Fibroblast of peridontal ligament (primary cell): ENCODE data around the gene PNPLA1.

Experiments used
- DNase-seq: peaks from one replicate; pipeline ENCODE4 v3.0.0-alpha.2; 2010; ENCODE audit errors: extremely low read depth

The PNPLA1 gene

DNA sequence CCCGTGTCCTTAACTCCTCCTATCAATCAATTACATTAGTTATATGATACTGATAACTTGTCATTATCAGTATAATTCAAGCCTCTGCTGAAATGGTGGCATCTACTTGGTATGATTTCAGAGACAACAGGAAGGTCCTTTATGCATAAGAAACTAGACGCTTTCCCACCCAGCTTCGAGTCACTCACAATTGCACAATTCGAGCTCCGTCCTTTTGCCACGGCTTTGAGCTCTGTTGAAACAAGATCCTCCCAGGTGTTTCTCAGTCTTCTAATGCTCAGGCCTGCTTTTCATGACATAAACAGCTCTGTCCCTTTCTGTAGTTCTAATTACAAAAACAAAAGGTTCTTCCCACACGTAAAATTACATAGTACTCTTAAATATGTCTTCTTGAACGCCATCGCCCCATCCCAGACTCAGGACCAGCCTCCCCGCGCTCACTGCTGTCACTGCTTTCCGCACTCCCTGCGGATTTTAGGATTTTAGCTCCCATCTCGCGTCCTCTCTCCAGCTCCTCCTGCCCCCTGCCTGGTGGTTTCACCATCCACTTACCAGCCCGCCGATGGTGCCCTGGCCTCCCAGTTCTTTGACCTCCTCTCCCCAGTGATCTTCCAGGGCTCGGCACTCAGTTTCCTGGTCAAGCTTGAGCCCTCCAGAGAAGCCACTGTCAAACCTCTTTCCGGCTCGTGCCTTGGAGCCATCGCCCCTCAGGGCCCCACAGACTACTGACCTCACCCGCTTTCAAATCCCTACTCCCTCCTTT, 23.2 kb upstream of the PNPLA1 start:
- DNase-seq: no peak

DNA sequence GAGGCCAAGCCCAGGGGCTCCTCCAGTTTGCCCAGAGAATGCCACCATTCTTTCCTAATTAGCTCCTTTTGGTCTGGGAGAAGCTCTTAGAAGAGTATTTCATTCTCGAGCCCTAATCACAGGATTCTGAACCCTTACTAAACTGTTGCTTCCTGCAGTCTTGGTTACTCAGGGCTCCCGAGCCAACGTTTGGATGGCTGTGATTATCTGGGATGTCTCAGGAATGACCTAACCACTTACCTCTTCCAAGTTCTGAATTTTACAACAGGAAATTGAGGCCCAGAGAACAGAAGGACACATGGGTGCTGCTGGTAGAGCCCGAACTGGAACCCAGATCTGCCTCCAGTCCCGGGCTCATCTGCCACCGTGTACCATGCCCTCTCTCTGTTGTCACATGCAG, 22.2 kb upstream of the PNPLA1 start:
- no peak for DNase-seq

DNA sequence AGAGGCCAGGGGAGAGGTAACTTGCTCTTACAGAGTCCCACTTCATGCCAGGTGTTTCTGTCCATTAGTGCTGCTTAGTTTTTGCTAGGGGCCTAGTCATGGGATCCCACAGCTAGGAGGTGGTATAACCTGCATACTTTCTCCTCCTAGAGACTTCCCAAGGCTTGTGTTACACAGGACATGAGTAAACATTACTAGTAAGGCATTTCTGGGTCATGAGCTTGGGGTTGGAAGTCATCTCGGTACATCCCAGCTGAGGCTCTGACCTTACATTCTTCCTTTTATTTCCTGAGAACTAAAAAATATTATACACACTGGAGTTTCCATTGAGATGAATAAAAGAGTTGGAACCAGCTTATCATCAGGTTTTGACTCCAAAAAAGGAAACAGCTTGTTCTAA, 20.9 kb upstream of the PNPLA1 start:
- DNase-seq: no peak

DNA sequence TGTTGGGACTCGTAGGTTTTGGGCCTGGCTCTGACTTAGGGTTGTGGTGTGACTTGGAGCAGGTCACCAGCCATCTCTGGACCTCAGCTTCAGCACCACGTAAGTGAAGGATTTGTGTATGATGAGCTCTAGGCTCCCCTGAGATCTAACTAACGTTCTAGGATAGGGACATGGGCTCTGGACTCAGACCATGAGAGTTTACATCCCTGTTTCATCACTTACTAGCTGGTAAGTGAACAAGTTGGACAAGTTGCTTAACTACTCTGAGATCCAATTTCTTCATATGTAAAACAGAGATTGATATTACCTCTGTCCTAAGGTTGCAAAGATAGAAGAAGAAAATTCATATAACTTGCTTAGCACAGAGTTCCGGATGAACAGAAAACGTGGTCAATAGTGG, 20.3 kb upstream of the PNPLA1 start:
- peak; percentile 9 for DNase-seq

DNA sequence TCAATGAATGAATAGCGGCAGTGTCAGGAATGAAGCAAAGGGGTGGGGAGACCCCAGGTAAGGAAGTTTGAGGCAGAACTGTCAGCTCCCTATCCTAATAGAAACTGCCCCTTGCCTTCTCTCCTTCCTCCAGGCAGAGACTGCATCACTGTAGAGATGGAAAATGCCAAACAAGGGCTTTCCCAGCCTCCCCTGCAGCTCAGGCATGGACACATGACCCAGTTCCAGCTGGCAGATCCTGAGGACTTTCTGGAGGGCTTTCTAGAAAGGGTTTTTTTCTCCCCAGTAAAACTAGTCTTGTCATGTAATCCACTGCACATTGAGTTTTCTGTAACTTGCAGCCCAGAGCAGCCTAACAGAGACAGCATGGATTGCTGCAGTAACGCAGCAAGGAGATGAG, 17.9 kb upstream of the PNPLA1 start:
- DNase-seq: no peak

DNA sequence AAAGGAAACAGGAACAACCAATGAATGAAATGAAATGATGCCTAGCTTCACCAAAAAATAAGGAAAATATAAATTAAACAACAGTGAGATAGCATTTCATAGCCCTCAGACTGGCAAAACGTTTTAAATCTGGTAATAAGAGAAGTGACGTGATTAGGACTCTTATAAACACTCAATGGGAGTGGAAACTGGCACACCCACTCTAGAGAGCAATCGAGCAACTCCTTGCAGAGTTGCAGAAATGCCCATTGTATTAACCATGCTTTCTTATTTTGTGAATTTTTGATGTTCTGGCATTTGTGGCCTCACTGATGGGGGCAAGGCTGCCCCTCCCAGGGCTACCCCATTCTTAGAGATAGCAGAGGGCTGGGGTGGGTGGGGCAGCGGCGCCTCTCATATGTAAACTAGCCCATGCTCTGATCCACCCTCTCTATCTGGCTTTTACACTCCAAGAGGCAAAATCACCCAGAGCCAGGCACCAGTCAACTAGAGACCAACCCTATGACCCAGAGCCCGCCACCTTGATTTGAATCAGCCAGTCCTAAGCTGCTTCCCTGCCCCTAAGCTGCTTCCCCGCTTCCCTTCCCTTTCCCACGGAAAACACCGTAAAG, 6.4 kb upstream of the PNPLA1 start:
- no peak for DNase-seq

DNA sequence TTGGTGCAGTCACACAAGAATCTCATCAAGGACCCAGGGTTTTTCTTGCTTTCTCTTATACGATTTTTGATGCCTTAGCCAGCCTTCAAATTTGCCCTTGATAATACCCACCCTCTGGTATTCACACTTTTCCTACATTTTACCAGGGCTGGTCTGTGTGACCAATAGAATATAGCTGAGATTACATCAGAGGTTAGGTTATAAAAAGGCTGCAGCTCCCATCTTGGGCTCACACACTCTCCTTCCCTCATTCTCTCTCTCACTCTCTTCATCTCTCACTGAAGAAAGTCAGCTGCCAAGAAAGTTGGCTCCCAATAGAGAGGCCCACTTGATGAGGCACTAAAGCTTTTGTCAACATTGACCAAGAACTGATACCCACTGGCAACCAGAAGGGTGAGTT, 4.1 kb upstream of the PNPLA1 start:
- DNase-seq: no peak

DNA sequence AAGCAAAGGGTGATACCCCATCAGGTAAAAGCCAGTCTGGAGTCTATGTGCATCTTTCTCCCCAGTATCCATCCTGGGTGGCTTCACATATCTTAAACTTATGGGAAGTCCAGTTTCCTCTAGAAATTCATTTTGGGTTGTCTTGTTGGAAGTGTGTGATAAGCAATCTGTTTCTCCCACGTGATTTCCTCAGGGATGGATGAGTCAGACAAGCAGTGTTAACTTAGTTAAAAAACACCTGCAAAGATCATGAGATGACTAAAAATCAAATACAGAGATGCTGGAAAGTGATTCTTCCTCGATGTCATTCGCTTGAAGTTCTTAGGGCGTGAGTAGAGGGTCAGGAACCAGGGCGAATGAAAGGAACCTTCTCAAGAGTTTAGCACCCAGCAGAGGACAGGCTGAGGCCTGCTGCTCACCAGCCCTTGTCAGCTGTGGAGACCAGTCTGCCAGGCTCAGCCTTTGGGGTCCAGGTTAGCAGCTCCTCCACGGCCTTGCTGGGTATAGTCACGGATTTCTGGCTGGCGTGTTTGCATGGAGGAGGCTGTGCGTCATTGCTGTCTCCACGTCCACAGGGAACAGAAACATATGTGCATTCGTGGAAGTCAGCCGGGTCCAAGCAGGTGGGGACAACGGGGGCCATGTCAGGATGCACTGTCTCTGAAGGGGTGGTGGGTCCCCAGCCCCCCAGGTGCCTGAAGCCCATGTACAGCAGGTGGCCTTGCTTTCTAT, 2.8 kb upstream of the PNPLA1 start:
- DNase-seq: no peak

DNA sequence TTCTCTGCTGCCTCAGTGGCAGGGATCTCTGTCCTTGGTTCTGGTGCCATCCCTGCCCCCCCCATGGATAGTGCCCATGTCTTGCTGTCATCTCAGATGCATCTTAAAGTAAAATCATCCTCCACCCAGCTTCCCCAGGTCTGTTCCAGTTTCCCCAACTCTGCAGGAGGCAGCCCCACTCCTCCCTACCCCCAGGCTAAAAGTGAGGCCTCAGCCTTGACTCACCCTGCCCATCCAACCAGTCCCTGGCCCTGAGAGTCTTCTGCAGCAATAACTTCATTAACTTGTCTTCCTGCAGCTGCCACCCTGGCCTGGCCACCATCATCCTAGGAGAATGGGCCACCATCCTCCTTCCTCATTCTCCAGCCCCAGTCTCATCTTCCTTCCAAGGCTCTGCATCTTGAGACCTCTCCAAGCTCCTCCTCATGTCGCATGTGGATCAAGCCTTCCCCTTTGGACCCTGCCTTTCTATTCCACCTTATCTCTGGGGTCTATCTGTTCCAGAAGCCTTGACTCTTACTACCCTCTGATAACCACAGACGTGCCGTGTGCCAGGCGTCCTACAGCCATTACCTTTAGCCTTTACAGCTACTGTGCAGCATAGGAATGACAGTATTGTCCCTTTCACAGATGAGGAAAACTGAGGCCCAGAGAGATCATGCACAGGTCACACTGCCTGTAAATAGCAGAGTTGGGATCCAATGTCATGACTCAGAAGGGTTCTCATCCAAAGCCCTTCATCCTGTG, 2.0 kb upstream of the PNPLA1 start:
- DNase-seq: no peak

DNA sequence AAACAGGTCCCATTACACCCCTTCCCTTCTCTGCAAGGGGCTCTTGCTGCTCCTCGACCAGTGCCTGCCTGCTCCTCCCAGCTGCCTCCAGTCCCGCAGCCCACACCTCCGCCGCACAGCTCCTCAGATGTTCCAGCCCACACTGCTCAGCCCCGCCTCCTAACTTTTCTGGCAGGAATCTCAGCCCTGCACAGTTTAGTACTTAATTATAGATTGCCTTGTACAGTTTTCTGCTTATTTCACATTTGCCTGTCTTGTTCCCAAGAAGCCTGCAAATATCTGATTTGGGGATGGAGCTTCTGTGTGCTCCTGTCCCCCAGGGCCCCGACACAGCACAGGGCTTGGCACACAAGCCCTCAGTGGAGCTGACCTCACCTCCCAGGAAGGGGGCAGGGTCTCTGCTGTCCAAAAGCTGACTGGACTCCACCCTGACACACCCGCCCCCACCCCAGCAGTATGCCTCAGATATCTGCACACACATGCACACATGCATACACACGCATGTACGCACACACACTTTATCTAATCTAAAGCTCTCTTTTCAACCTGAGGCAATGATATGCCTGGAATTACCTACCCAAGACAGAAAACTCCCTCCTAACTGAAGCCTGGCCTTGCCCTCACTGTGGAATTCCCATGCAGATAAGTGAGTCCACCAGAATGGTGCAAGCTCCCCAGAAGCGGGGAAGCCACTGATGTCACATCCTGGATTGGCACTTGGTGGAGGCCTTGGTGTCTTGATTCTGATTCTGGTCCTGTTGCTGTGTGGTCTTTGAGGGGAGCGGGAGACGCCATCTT, 1.2 kb upstream of the PNPLA1 start:
- peak; percentile 10 for DNase-seq

DNA sequence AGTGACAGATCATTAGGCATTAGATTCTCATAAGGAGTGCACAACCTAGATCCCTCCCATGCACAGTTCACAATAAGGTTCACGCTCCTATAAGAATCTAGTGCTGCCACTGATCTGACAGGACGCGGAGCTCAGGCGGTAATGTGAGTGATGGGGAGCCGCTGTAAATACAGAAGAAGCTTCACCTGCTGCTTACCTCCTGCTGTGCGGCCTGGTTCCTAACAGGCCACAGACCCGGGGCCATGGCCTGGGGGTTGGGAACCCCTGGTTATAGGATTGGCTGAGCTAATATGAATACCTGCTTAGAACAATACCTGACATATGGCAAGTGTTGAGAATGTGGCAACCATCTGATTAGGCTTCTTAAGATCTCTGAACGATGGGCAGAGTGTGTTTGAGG, 2.4 kb downstream of the PNPLA1 start:
- no peak for DNase-seq

DNA sequence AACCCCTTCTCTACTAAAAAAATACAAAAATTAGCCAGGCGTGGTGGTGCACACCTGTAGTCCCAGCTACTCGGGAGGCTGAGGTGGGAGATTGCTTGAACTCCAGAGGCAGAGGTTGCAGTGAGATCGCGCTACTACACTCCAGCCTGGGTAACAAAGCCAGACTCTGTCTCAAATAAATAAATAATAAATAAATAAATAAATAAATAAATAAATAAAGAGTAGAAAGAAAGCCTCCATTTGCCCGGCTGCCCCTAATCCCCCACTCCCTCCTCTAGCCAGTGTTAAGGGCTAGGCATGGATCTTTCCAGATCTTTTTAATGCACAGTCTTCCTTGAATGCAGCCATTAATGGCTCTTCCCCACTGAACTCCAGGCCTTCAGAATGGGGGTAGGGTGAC, 3.2 kb downstream of the PNPLA1 start:
- no peak for DNase-seq

DNA sequence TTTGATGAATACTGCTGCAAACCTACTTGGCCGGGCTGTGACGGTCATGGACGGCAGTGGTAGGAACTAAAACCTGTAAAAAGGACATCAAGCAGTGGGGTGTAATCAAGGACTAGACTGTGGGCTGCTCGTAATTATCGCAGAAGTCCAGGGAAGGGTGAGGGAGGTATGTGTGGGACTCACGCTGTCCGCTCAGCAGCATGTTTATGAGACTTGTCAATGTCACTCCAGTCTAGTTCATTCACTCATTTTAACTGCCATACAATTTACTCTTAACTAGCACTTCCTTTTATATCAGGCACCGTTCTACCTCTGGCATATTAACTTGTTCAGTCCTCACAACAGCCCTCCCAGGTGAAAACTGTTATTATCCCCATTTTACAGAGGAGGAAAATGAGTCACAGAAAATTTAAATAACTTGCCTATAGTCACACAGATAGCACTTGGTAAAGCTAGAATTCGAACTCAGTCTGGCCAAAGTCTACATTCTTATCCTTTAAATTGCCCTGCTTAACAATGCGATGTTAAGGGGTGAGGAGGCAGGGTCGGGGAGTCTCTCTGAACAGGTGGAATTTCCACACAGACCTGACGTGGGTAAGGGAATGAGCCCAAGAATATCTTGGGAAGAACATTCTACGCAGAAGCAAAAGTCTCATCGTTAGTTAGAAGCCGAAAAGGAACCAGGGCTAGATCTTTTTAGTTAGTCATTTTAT, 4.1 kb downstream of the PNPLA1 start:
- no peak for DNase-seq

DNA sequence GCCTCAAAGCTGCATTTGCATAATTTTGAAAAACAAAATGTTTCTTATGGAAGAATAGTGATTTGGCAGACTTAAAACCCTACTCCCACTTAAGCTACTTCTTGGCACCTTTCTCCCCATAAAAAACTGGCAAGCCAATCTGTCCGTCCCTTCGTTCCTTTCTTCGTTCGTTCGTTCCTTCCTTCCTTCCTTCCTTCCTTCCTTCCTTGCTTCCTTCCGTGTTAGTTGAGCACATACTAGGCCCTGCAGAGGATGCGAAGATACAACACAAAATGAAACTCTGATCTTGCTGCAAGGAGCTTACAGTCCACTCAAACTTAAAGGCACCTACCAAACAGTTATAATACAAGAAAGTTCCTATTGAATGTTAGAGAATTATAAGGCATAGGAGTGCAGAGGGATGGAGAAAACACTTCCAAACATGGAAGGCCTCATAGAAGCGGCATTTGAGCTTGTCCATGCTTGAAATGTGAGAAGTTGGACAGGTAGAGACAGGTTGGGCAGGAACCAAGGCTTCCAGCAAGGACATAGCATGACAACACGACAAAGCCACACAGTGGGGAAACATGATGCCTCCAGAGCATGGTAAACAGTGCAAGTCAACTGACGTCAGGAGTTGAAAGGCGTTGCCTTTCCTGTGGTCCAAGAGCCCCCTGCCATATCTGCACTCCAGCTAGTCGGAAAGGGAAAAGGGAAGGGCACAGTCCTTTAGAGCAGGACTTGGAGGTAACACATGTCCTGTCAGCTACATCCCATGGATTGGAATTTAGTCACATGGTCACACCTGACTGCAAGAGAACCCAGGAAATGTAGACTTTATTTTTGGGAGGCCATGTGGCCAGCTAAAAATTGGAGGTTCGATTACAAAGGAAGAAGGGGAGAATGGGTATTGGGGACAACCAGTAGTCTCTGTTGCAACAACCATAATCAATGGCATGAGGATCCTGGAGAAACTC, 7.0 kb downstream of the PNPLA1 start:
- DNase-seq: no peak

DNA sequence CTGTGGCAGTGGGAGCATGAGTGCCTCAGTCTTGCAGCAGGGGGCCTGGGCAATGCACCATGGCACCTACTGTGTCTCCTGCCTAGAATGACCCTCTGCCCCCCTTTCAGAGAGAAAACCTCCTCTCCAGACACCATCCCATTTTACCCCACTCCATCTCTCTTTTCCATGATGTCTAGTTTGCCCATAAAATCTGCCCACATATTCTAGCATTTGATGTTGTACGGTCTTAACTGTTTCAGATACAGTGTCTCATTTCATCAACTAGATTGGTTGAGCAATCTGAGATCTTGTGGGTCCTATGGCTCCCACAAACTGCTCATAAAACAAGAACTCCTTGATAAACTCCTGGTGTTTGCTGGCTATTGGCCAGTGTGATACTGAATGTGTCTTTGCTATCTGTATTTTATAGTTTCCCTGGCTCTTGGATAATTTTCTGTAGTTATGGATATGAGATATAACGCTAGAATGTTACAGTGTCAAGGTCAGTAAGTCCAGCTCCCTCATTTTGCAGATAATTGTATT, 8.1 kb downstream of the PNPLA1 start:
- DNase-seq: no peak

DNA sequence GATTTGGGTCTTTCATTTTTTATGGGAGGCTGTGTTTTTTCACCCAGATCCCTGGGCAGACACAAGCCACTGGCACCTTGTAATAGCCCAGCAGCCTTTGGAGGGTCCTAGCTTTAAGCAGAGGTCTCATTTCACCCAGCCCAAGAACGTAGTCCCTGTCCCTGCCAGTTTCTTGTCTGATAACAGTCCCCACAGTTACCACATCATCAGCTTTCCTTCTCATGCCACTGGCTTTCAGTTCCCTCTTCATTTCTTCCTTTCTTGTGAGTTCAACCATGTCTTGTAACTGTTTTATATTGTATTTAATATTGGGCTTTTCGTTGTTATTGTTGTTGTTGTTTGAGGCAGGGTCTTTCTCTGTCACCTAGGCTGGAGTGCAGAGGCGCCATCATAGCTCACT, 10.6 kb downstream of the PNPLA1 start:
- no peak for DNase-seq

DNA sequence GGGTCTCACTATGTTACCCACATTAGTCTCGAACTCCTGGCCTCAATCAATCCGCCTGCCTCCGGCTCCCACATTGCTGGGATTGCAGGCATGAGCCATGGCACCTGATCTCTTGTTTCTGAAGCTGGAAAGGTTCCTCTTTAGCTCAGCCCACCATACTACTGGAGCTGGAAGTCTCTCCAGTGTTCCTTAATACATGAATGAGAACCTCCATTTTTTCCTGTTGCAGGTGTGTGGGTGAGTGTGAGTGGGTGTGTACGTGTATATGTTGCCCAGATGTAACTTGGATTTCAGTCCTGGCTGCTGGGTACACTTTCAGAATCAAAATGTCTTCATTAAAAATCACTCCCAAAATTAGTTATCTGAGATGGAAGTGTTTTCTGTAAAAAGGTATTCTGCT, 11.1 kb downstream of the PNPLA1 start:
- DNase-seq: no peak

DNA sequence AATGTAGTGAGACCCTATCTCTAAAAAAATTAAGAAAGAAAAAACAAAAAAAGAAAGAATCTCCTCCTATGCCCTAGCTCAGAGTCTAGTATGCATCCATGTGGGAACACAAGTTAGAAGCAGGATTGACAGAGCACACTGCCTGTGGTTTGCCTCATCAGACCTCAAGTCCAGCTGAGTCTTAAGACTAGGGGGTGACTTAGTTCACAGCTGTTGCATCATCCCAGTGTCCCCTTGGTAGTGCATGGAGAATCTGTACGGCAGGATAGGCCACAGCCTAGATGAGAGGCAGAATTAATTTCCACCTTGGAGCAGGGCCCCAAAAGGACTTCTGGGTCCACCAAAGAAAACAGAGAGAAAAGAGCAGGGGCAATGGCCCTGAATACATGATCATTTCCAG, 13.7 kb downstream of the PNPLA1 start:
- no peak for DNase-seq

DNA sequence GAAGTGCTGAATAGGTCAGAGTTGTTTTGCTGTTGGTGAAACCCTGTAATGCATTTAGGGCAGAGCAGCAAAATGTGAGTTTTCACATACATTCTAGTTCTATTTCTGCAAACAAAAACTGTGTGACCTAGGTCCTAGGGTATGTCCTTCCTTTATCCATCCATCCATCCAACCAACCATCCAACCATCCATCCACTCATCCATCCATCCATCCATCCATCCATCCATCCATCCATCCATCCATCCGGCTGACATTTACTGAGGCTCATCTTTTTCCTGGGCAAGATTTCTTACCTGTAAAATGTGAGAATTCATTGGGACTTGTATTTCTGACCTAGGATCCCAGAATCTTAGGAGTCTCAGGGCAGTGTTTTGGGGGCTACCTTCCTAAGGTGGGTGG, 14.5 kb downstream of the PNPLA1 start:
- no peak for DNase-seq
